DOHH2 (cell line): ENCODE results near the gene TUT4.

ENCODE experiments used
- EZH2phosphoT487 ChIP-seq: fragments of 200-600 bp; sonication (generic); IDR thresholded peaks from 2 replicates; pipeline ENCODE4 v1.6.1; 2017; ENCODE audit warnings: borderline replicate concordance, mild to moderate bottlenecking, antibody characterized with exemption, low read length, moderate library complexity, mixed read lengths
- TF ChIP-seq, protein P1 (sequence below): fragments of 200-600 bp; sonication (generic); IDR thresholded peaks from one replicate; pipeline ENCODE4 v1.5.1; 2014; ENCODE audit warnings: antibody characterized with exemption, mild to moderate bottlenecking, low read depth, low read length; ENCODE audit not compliant: poor library complexity, severe bottlenecking

DNA sequence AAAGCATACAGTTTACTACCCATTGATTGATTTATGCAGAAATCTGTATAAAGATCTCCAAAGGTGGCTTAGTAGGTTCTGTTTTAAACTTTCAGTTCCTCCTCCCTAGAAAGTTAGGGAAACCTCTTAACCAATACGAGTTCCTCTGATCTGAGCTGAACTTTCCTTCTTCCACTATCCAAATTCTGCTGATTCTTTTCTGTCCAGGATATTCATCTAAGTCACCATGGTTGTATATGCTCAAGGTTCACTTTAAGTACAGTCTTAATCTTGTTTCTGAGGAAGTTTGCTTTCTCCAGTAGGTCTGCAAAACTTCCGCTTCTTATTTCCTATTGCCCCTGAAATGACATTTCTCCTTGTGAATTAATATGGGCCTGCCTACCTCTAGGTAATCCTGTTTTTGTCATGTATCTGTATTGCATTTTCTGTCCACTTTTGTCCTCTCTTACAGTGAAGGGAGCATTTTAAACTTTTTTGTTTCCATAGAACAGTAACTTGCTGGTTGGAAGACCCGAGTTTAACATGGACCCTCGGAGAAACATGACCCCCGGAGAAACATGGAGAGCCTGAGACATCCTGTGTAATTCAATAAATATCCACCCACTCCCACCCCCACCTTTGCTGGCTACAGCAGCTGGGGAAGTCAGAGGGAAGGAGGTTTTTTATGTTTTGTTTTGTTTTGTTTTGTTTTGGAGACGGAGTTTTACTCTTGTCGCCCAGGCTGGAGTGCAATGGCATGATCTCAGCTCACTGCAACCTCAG lies 16.7 kb upstream of the TUT4 start:
- TF ChIP-seq, protein P1, sequence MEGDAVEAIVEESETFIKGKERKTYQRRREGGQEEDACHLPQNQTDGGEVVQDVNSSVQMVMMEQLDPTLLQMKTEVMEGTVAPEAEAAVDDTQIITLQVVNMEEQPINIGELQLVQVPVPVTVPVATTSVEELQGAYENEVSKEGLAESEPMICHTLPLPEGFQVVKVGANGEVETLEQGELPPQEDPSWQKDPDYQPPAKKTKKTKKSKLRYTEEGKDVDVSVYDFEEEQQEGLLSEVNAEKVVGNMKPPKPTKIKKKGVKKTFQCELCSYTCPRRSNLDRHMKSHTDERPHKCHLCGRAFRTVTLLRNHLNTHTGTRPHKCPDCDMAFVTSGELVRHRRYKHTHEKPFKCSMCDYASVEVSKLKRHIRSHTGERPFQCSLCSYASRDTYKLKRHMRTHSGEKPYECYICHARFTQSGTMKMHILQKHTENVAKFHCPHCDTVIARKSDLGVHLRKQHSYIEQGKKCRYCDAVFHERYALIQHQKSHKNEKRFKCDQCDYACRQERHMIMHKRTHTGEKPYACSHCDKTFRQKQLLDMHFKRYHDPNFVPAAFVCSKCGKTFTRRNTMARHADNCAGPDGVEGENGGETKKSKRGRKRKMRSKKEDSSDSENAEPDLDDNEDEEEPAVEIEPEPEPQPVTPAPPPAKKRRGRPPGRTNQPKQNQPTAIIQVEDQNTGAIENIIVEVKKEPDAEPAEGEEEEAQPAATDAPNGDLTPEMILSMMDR: no peak
- TF ChIP-seq EZH2phosphoT487: no peak
